ENCODE results near the gene SH2D4B. TPM values are rescaled to one million over a fixed set of nuclear protein-coding genes. Genes with fewer than 3 reads are reported as not detected.

Gene SH2D4B
- total and polyA plus RNA-seq, 2 of the 13 experiments (the other 11 are each of a cell fraction or from before 2014, with no cell fraction given) = not detected

- ATAC-seq (peak; percentile 82), DNase-seq (ENCODE audit: low spot score) (no peak), FAIRE-seq (no peak)
- Histone ChIP-seq H3K79me2 (ENCODE audit: insufficient read depth, low read length) (no peaks in the 10 kb centered on the region), H3K27ac (ENCODE audit: extremely low read length, insufficient read depth, low read length) (no peak overlapping the region), H3K4me2 (ENCODE audit: low read depth, low read length) (no peak overlapping the region), H3K36me3 (replicated peaks in 1 of 2; ENCODE audit: control insufficient read depth in 1 of 2, insufficient read depth in 2 of 2, low read length in 2 of 2) (no peaks in the 10 kb centered on the region), H4K20me1 (ENCODE audit: insufficient read depth, low read length) (no peaks in the 10 kb centered on the region), H2AFZ (ENCODE audit: low read length) (no peak overlapping the region), H3K4me1 (ENCODE audit: insufficient read depth, low read length) (peaks cover 12% of the 10 kb centered on the region), H3K4me3 (replicated peaks in 1 of 3; ENCODE audit: insufficient read depth in 1 of 3, low read depth in 2 of 3, low read length in 3 of 3) (no peak overlapping the region), H3K9ac (ENCODE audit: insufficient read depth, low read depth, low read length) (no peak overlapping the region), H3K9me3 (ENCODE audit: low read length) (no peaks in the 10 kb centered on the region), H3K27me3 (ENCODE audit: control insufficient read depth in 1 of 2, insufficient read depth in 2 of 2, low read length in 2 of 2) (peaks cover 0 to 9% of the 10 kb centered on the region in 2 experiments; a peak in 2 of 5 replicates)
- POLR2A ChIA-PET = no interaction called here
- intact Hi-C loops (cut with micrococcal nuclease; ENCODE audit: unreplicated experiment) = no loop called here
- 45% methylated on average over 2 of the region's 2 CpGs for WGBS (ENCODE audit: low lambda C conversion rate)
- no peak for TF ChIP-seq NCOA5 (CRISPR knock-in tag; IDR thresholded peaks at IDR 0.05)
- TF ChIP-seq ZNF3 (CRISPR knock-in tag; IDR thresholded peaks at IDR 0.05) = no peak
- TF ChIP-seq ELF1 (CRISPR knock-in tag; IDR thresholded peaks at IDR 0.05) = no peak
- no peak for TF ChIP-seq SAP130 (CRISPR knock-in tag; IDR thresholded peaks at IDR 0.05; ENCODE audit: low read depth)
- no peak for TF ChIP-seq SKI (IDR thresholded peaks at IDR 0.05; ENCODE audit: partially characterized antibody)
- no peak for TF ChIP-seq ZNF280B (CRISPR knock-in tag; IDR thresholded peaks at IDR 0.05; ENCODE audit: borderline replicate concordance)
- no peak for TF ChIP-seq FOXO1 (CRISPR knock-in tag; IDR thresholded peaks at IDR 0.05)
- no peak for TF ChIP-seq ZNF589 (CRISPR knock-in tag; conservative IDR thresholded peaks at IDR 0.05)
- BruUV-seq (replicated peaks) = no TSS peak
- CTCF ChIA-PET (ENCODE audit: low intra/inter-chr PET ratio, low total read pairs) = no interaction called here
- in situ Hi-C loops (cut with HindIII; ENCODE audit: extremely low pct_ligation_motif_present, low pct_unique_long_range_greater_than_20kb) = no loop called here
Measured at GRCh38 chr10:80567292-80567691, 29.6 kb downstream of the SH2D4B start.

Measured in HepG2 (cell line).